NOMO-1 treated with dmso at 0.1 percent for 144 hours (cell line): ENCODE data around the gene MAPK14.
"Not testable (repeated sequence)": the region's sequence is repeated elsewhere in the genome, so short reads cannot be mapped to it uniquely, and the experiment has no call there.

Experiments
- DNase-seq: peaks from one replicate; lab custom pipeline; 2025; ENCODE audit not compliant: unreplicated experiment; lab: John Stamatoyannopoulos, UW

Gene MAPK14

GRCh38 chr6:36121787-36122494 is 94.3 kb downstream of the MAPK14 start:
- no peak for DNase-seq

- DNase-seq = no peak
Measured at GRCh38 chr6:36122495-36123269, 95.1 kb downstream of the MAPK14 start.

GRCh38 chr6:36123270-36124139 is 95.9 kb downstream of the MAPK14 start:
- DNase-seq = peak; percentile 52

- not testable (repeated sequence) for DNase-seq
Measured at GRCh38 chr6:36124346-36124745, 96.7 kb downstream of the MAPK14 start.

GRCh38 chr6:36124881-36125280 is 97.3 kb downstream of the MAPK14 start:
- no peak for DNase-seq

GRCh38 chr6:36125575-36125974 is 98.0 kb downstream of the MAPK14 start:
- no peak for DNase-seq

- no peak for DNase-seq
Measured at GRCh38 chr6:36126121-36126520, 98.5 kb downstream of the MAPK14 start.

GRCh38 chr6:36126553-36127458 is 99.2 kb downstream of the MAPK14 start:
- DNase-seq = no peak

GRCh38 chr6:36127462-36128016 is 99.9 kb downstream of the MAPK14 start:
- no peak for DNase-seq

GRCh38 chr6:36128073-36128472 is 100.5 kb downstream of the MAPK14 start:
- DNase-seq = no peak

- no peak for DNase-seq
Measured at GRCh38 chr6:36128793-36129192, 101.2 kb downstream of the MAPK14 start.

- not testable (repeated sequence) for DNase-seq
Measured at GRCh38 chr6:36129334-36129733, 101.7 kb downstream of the MAPK14 start.

GRCh38 chr6:36129941-36130666 is 102.5 kb downstream of the MAPK14 start, which contains the start of gene MAPK13:
MAPK13 (plus strand) TSS chr6:36130513; CDS start chr6:36130583, 70 bp downstream.
- DNase-seq = no peak

GRCh38 chr6:36130667-36131510 is 103.3 kb downstream of the MAPK14 start:
- DNase-seq = no peak

GRCh38 chr6:36131511-36132245 is 104.1 kb downstream of the MAPK14 start:
- DNase-seq = no peak

GRCh38 chr6:36132246-36132895 is 104.8 kb downstream of the MAPK14 start:
- no peak for DNase-seq

- DNase-seq = no peak
Measured at GRCh38 chr6:36133148-36133547, 105.5 kb downstream of the MAPK14 start.
